Activated CD4-positive, CD25-positive, alpha-beta regulatory T cell treated with anti-CD3 and anti-CD28 coated beads, Interleukin-2, amount 50 U/mL, for 16 hours (primary cell): Measurements from ENCODE around the gene GALNTL6.

ENCODE experiments used
- DNase-seq: peaks from one replicate; pipeline ENCODE4 v3.0.0-alpha.2; 2020; ENCODE audit warnings: low read depth, low spot score

The GALNTL6 gene

DNA sequence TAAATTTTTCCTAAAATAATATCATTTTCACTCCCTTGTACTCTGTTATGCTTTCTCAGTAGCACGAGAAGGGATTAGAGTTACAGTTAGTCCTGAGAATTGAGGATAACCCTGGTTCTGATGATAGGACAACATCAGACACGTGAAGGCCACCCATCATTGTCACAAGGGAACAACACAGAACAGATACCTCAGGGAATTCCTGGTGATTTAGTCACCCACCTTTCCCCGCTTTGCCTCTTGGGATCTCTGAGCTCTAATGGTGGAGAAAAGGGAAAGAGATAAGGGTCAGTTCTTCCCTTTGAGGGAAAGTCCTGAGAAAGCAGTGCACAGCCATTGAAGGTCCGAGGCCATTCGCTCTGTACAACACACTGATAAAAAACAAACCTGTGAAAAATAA, 1243.1 kb downstream of the GALNTL6 start:
- DNase-seq: no peak

- no peak for DNase-seq
Measured at GRCh38 chr4:173056710-173057109, 1243.5 kb downstream of the GALNTL6 start.

- DNase-seq: no peak
Measured at GRCh38 chr4:173057442-173057841, 1244.2 kb downstream of the GALNTL6 start.

- DNase-seq: no peak
Measured at GRCh38 chr4:173057901-173058300, 1244.7 kb downstream of the GALNTL6 start.

GRCh38 chr4:173061160-173061559, 1248.0 kb downstream of the GALNTL6 start:
- no peak for DNase-seq

- no peak for DNase-seq
Measured at GRCh38 chr4:173073939-173074500, 1260.8 kb downstream of the GALNTL6 start.

DNA sequence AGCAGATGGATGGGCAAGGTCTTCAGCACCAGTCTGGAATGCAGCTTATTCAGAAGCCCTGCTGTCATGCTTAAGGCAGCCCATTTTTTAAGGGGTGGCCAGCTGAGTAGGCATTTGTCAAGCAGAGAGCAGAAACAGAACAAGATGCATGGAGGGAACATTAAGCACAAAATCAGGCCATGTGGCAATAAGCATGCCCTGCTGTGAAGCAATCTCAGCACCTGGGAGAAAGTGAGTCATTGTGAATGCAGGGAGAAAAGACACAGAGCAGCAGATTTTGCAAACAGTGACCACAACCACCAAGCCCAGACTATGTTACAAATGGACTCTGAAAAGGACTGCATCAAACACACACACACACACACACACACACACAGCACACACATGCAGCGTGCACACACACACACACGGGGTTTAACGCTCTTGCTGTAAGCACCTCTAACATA, 1261.3 kb downstream of the GALNTL6 start:
- DNase-seq: no peak

GRCh38 chr4:173076903-173077634, 1263.9 kb downstream of the GALNTL6 start:
- no peak for DNase-seq

DNA sequence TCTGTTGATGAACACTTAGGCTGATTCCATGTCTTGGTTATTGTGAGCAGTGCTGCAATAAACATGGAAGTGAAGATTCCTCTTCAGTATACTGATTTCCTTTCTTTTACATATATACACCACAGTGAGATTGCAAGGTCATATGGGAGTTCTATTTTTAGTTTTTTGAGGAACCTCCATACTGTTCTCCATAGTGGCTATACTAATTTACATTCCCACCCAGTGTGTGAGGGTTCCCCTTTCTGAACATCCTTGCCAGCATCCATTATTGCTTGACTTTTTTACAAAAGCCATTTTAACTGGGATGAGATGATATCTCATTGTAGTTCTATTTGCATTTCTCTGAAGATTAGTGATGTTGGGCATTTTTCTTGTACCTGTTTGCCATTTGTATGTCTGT, 1274.9 kb downstream of the GALNTL6 start:
- DNase-seq: no peak
